Pancreas (tissue), 10 donors: Measurements from ENCODE around the gene NAA35. TPM values are rescaled to one million over a fixed set of nuclear protein-coding genes. Genes with fewer than 3 reads are reported as not detected.
"Not testable (repeated sequence)": the region's sequence is repeated elsewhere in the genome, so short reads cannot be mapped to it uniquely, and the experiment has no call there.

Experiments used
- ATAC-seq, 4 donors: fragments of 200-7000 bp; cut with Tn5 transposase; one replicate each; pipeline versions ENCODE4 v1.8.0 to v1.9.1; 2020; ENCODE audit warnings: mild to moderate bottlenecking in 4 of 4, moderate library complexity in 4 of 4
- DNase-seq, 6 donors: peaks; one replicate each; pipeline ENCODE4 v3.0.0-alpha.2; 2020
- FAIRE-seq: peaks from 2 replicates; lab custom pipeline; 2012; peaks lifted over from hg19 to GRCh38; lab: Jason Lieb, UNC
- H3K27ac ChIP-seq, 4 donors: fragments of 200-600 bp; sonication (generic); 1 replicate in 3 of 4; 2 replicates in 1 of 4; pipeline versions ENCODE4 v1.5.0 to v1.8.0; 2020
- H3K27me3 ChIP-seq, 4 donors: fragments of 200-600 bp; one replicate each; pipeline ENCODE4 v1.8.0; 2021
- H3K36me3 ChIP-seq, 3 donors: fragments of 200-600 bp; sonication (generic) in 1 of 3; one replicate each; pipeline versions ENCODE4 v1.5.0 to v1.8.0; 2020 to 2021
- H3K4me1 ChIP-seq, 3 donors: fragments of 200-600 bp; one replicate each; pipeline ENCODE4 v1.8.0; 2021
- H3K4me3 ChIP-seq, 4 donors: fragments of 200-600 bp; sonication (generic) in 2 of 4; one replicate each; pipeline versions ENCODE4 v1.5.0 to v1.8.0; 2020 to 2021
- H3K9me3 ChIP-seq, 4 donors: fragments of 200-600 bp; one replicate each; pipeline ENCODE4 v1.8.0; 2021
- CTCF ChIP-seq, 4 donors: fragments of 200-600 bp; sonication (generic) in 3 of 4; IDR thresholded peaks; one replicate each; pipeline versions ENCODE4 v1.5.0 to v1.8.0; 2021; ENCODE audit warnings: antibody characterized with exemption in 4 of 4
- WGBS, 2 donors: extraction: QIAGEN DNeasy Blood & Tissue Kit; methylation state at CpG; one replicate each; pipeline ENCODE4 v1.1.7; 2013; 5-methylcytosine and 5-hydroxymethylcytosine counted together
- intact Hi-C, 3 donors: fragments of 100-400 bp; cut with DNase I; formaldehyde crosslinking; loops; one replicate each; pipeline versions ENCODE4 v1.11.1 to v1.14.2; 2022
- polyA plus RNA-seq, 2 donors: library from polyadenylated mRNA; stranded (reverse); fragments of 200-250 nt; gene quantifications; one replicate each; pipeline ENCODE4 v1.2.3, GENCODE V29; 2013
- total RNA-seq, 6 donors: library from RNA; stranded (reverse); fragmentation: NEBNext Ultra II Directional in 4 of 6; extraction: Animal tissue kit (Norgen Biotek cat#: 25700) in 4 of 6; gene quantifications; one replicate each; pipeline versions ENCODE4 v1.2.1 to v1.2.4, GENCODE V29; 2021 to 2023
- donor health status: healthy with polysubstance abuse.
- donor health status: DM: no; HTN: no; CAD: no; lungs with moderate emphysema.
- donor health status: DM: no; HTN: no; CAD: no.
- donor health status: control.
- donor health status: control.
- donor health status: Bipolar disorder and iron deficiency.
- donor health status: DM: yes; HTN: yes; CAD: no.
- donor health status: DM: no; HTN: no; CAD: no.
- donor health status: DM: no; HTN: no; CAD: no.
- donor health status: DM: yes; HTN: yes; CAD: no.

NAA35 gene
- total and polyA plus RNA-seq, 8 donors: 4.1 to 13.8 (median 11.0) TPM

GRCh38 chr9:85914108-85914507 is 26.8 kb upstream of the NAA35 start:
- Histone ChIP-seq H3K4me3 (no peak overlapping the region), H3K27me3 (no peaks in the 10 kb centered on the region), H3K36me3 (no peaks in the 10 kb centered on the region), H3K4me1 (no peaks in the 10 kb centered on the region), H3K9me3 (no peaks in the 10 kb centered on the region), H3K27ac (no peak overlapping the region)
- intact Hi-C loops: no loop called here
- ATAC-seq (no peak), FAIRE-seq (no peak), DNase-seq (no peak)
- TF ChIP-seq CTCF (IDR thresholded peaks at IDR 0.05): no peak

GRCh38 chr9:85917756-85918155 is 23.2 kb upstream of the NAA35 start:
- no peak overlapping the region for H3K4me3 ChIP-seq
- no peak for TF ChIP-seq CTCF (IDR thresholded peaks at IDR 0.05)
- no peaks in the 10 kb centered on the region for H3K9me3 ChIP-seq
- H3K27me3 ChIP-seq: no peaks in the 10 kb centered on the region
- intact Hi-C loops: no loop called here
- no peaks in the 10 kb centered on the region for H3K4me1 ChIP-seq
- 79 to 86% methylated on average over 7 of the region's 7 CpGs for WGBS, 2 donors
- ATAC-seq (no peak), FAIRE-seq (no peak), DNase-seq (no peak)
- H3K27ac ChIP-seq: no peak overlapping the region
- no peaks in the 10 kb centered on the region for H3K36me3 ChIP-seq

GRCh38 chr9:85925493-85925892 is 15.5 kb upstream of the NAA35 start:
- no peak for ATAC-seq
- intact Hi-C loops: no loop called here
- no peak for DNase-seq
- Histone ChIP-seq H3K36me3 (no peaks in the 10 kb centered on the region), H3K4me1 (no peaks in the 10 kb centered on the region), H3K27me3 (no peaks in the 10 kb centered on the region), H3K27ac (no peak overlapping the region), H3K9me3 (no peaks in the 10 kb centered on the region), H3K4me3 (no peak overlapping the region)
- WGBS, 2 donors: 86 to 95% methylated on average over 5 of the region's 5 CpGs
- no peak for TF ChIP-seq CTCF (IDR thresholded peaks at IDR 0.05)
- no peak for FAIRE-seq

GRCh38 chr9:85927076-85927475 is 13.9 kb upstream of the NAA35 start:
- Histone ChIP-seq H3K36me3 (no peaks in the 10 kb centered on the region), H3K27me3 (no peaks in the 10 kb centered on the region), H3K27ac (no peak overlapping the region), H3K9me3 (no peaks in the 10 kb centered on the region), H3K4me3 (no peak overlapping the region), H3K4me1 (no peaks in the 10 kb centered on the region)
- intact Hi-C loops: no loop called here
- ATAC-seq (no peak), FAIRE-seq (no peak), DNase-seq (no peak)
- WGBS, 2 donors: 81 to 83% methylated on average over 2 of the region's 2 CpGs
- TF ChIP-seq CTCF (IDR thresholded peaks at IDR 0.05): no peak

- Histone ChIP-seq H3K36me3 (no peaks in the 10 kb centered on the region), H3K27me3 (no peaks in the 10 kb centered on the region), H3K27ac (no peak overlapping the region), H3K4me3 (no peak overlapping the region), H3K9me3 (no peaks in the 10 kb centered on the region), H3K4me1 (no peaks in the 10 kb centered on the region)
- DNase-seq (no peak), ATAC-seq (no peak), FAIRE-seq (no peak)
- TF ChIP-seq CTCF (IDR thresholded peaks at IDR 0.05): no peak
- intact Hi-C loops: no loop called here
- 69 to 81% methylated on average over 2 of the region's 2 CpGs for WGBS, 2 donors
Observed at GRCh38 chr9:85931495-85931894, 9.5 kb upstream of the NAA35 start.

GRCh38 chr9:85935950-85936349 is 5.0 kb upstream of the NAA35 start:
- H3K27ac ChIP-seq, ATAC-seq, H3K36me3 ChIP-seq, H3K27me3 ChIP-seq, intact Hi-C loops, DNase-seq, H3K4me1 ChIP-seq, H3K9me3 ChIP-seq, H3K4me3 ChIP-seq, FAIRE-seq: not testable (repeated sequence)
- WGBS, 2 donors: 94 to 97% methylated on average over 14 of the region's 14 CpGs
